Mesenchymal stem cell (in vitro differentiated cells and primary cell): ENCODE results near the gene MYH9.
A peak's percentile ranks its signal among the peaks of the same experiment; 100 is the strongest.

Source experiments
- DNase-seq: peaks from one replicate; pipeline ENCODE4 v3.0.0-alpha.2; 2013
- H2AFZ ChIP-seq: one replicate; pipeline ENCODE4 v1.6.1; 2013; ENCODE audit warnings: low read depth, mild to moderate bottlenecking, control low read depth, inconsistent platforms, low read length, moderate library complexity
- H2AK5ac ChIP-seq: 2 replicates; pipeline ENCODE4 v1.6.1; 2013; ENCODE audit warnings: low read length, moderate library complexity, mild to moderate bottlenecking, inconsistent platforms; ENCODE audit not compliant: severe bottlenecking
- H2BK120ac ChIP-seq: one replicate; pipeline ENCODE4 v1.6.1; 2013; ENCODE audit warnings: low read depth, mild to moderate bottlenecking, inconsistent platforms, low read length, moderate library complexity
- H2BK12ac ChIP-seq, 2 experiments: one replicate each; pipeline ENCODE4 v1.6.1; 2013; ENCODE audit warnings: inconsistent platforms in 2 of 2, low read length in 2 of 2, mild to moderate bottlenecking in 2 of 2, moderate library complexity in 2 of 2, control low read depth in 1 of 2
- H2BK15ac ChIP-seq: one replicate; pipeline ENCODE4 v1.6.1; 2013; ENCODE audit warnings: mild to moderate bottlenecking, low read depth, inconsistent platforms; ENCODE audit not compliant: poor library complexity, severe bottlenecking
- H2BK5ac ChIP-seq: 2 replicates; pipeline ENCODE4 v1.6.1; 2013; ENCODE audit warnings: low read depth, mild to moderate bottlenecking, low read length, control low read depth, inconsistent platforms; ENCODE audit not compliant: poor library complexity, severe bottlenecking
- H3K14ac ChIP-seq, 2 experiments: one replicate each; pipeline ENCODE4 v1.6.1; 2013; ENCODE audit warnings: inconsistent platforms in 2 of 2, low read length in 2 of 2, control low read depth in 1 of 2, mild to moderate bottlenecking in 1 of 2, moderate library complexity in 1 of 2
- H3K18ac ChIP-seq, 2 experiments: one replicate each; pipeline ENCODE4 v1.6.1; 2013; ENCODE audit warnings: inconsistent platforms in 2 of 2, low read length in 2 of 2, control low read depth in 1 of 2, low read depth in 1 of 2, mild to moderate bottlenecking in 1 of 2
- H3K23ac ChIP-seq, 2 experiments: one replicate each; pipeline ENCODE4 v1.6.1; 2013; ENCODE audit warnings: inconsistent platforms in 2 of 2, low read length in 2 of 2, mild to moderate bottlenecking in 2 of 2, moderate library complexity in 2 of 2, control low read depth in 1 of 2
- H3K27ac ChIP-seq: 2 replicates; pipeline ENCODE4 v1.5.1; 2013; ENCODE audit warnings: mild to moderate bottlenecking, moderate library complexity, low read length, control low read depth, inconsistent platforms; ENCODE audit not compliant: poor library complexity, severe bottlenecking
- H3K27me3 ChIP-seq, 2 experiments: 2 replicates each; pipeline versions ENCODE4 v1.6.1 to v1.7.0; 2013; ENCODE audit warnings: low read length in 2 of 2, mild to moderate bottlenecking in 2 of 2, moderate library complexity in 2 of 2, control low read depth in 1 of 2, inconsistent platforms in 1 of 2; ENCODE audit not compliant: control insufficient read depth in 1 of 2, insufficient read depth in 1 of 2
- H3K36me3 ChIP-seq, 2 experiments: 2 replicates each; pipeline versions ENCODE4 v1.6.1 to v1.7.0; 2013; ENCODE audit warnings: low read length in 2 of 2, control low read depth in 1 of 2, inconsistent platforms in 1 of 2, low read depth in 1 of 2, mild to moderate bottlenecking in 1 of 2; ENCODE audit not compliant: insufficient read depth in 2 of 2, control insufficient read depth in 1 of 2
- H3K4ac ChIP-seq, 2 experiments: one replicate each; pipeline ENCODE4 v1.6.1; 2013; ENCODE audit warnings: inconsistent platforms in 2 of 2, low read length in 2 of 2, mild to moderate bottlenecking in 2 of 2, moderate library complexity in 2 of 2, control low read depth in 1 of 2, low read depth in 1 of 2
- H3K4me1 ChIP-seq: 2 replicates; pipeline ENCODE4 v1.6.1; 2013; ENCODE audit warnings: low read depth, low read length, control low read depth; ENCODE audit not compliant: control insufficient read depth, insufficient read depth
- H3K4me2 ChIP-seq: 2 replicates; pipeline ENCODE4 v1.6.1; 2013; ENCODE audit warnings: low read length, mild to moderate bottlenecking, inconsistent platforms; ENCODE audit not compliant: poor library complexity, severe bottlenecking
- H3K4me3 ChIP-seq, 2 experiments: 2 replicates each; pipeline versions ENCODE4 v1.5.1 to v1.7.0; 2013; ENCODE audit warnings: low read length in 2 of 2, mild to moderate bottlenecking in 2 of 2, control low read depth in 1 of 2, low read depth in 1 of 2; ENCODE audit not compliant: insufficient read depth in 1 of 2
- H3K79me1 ChIP-seq: replicated peaks from 2 replicates; pipeline ENCODE4 v1.6.1; 2013; ENCODE audit warnings: mild to moderate bottlenecking, control low read depth, low read length, inconsistent platforms; ENCODE audit not compliant: poor library complexity, severe bottlenecking
- H3K9ac ChIP-seq: 2 replicates; pipeline ENCODE4 v1.7.0; 2013; ENCODE audit warnings: mild to moderate bottlenecking, low read length, moderate library complexity
- H3K9me3 ChIP-seq: 2 replicates; pipeline ENCODE4 v1.7.0; 2013; ENCODE audit warnings: mild to moderate bottlenecking, low read length; ENCODE audit not compliant: control insufficient read depth
- H4K8ac ChIP-seq: one replicate; pipeline ENCODE4 v1.6.1; 2013; ENCODE audit warnings: inconsistent platforms, mild to moderate bottlenecking, low read length, moderate library complexity
- H4K91ac ChIP-seq: one replicate; pipeline ENCODE4 v1.6.1; 2013; ENCODE audit warnings: mild to moderate bottlenecking, low read length, inconsistent platforms
- WGBS: methylation state at CpG from one replicate; pipeline ENCODE4 v1.1.7; 2013; ENCODE audit warnings: mixed read lengths; 5-methylcytosine and 5-hydroxymethylcytosine counted together

MYH9 gene

DNA sequence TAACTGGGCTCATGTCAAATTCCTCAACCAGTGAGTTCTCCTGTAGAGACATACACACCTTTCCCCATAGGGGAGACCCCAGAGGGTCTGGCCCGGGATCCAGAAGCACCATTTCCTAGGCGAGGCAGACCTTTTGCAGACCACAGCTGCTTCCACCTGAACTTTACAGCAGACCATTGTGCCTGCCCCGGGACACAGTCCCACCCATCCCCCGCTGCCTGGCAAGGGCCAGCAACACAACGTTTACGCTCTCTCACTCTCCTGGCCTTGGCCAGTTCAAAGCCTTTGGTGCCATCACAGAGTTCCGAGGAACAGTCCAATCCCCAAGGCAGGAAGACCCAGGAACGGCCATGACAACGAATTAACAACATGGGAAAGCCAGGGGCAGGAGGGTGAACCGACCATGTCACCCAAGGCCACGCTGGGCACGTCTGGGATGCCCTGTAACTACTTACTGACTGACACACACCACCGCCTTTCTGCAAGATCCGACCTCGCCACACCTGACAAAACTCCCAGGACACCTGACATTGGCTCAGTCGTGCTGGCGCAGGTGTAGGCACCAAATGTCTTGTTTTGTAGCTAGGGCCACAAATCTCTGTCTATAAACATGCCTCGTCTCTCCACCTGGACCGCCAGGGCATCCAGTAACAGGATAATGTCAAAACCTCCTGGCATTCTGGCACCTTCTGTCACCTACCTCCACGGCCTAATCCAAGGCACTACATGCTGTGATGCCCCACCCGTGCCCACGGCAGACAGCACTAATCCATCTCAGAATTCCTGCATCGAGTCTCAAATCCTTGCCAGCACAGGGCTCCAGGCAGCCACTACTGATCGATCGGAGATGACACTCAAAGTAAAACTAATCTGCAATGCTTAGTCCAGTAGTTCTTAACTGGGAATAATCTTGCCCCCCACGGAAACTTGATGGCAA lies 51.3 kb downstream of the MYH9 start:
- Histone ChIP-seq H3K9me3 (no peaks in the 10 kb centered on the region), H2BK15ac (no peak overlapping the region), H3K27me3 (no peaks in the 10 kb centered on the region), H4K91ac (peak overlapping the region; percentile 43), H2BK120ac (no peak overlapping the region), H3K4me3 (no peak overlapping the region), H4K8ac (peak overlapping the region; percentile 31), H2AK5ac (peak overlapping the region; percentile 79), H3K9ac (peak overlapping the region; percentile 19), H3K18ac (peak overlapping the region; percentile 45 to 54), H3K14ac (peak overlapping the region in 1 of 2 experiments; percentile 90), H3K36me3 (peaks cover 71 to 76% of the 10 kb centered on the region in 2 experiments), H3K4me1 (peaks cover 56% of the 10 kb centered on the region), H3K27ac (peak overlapping the region; percentile 99), H2BK5ac (peak overlapping the region; percentile 87), H2AFZ (no peak overlapping the region), H3K4me2 (no peak overlapping the region), H3K79me1 (no peaks in the 10 kb centered on the region), H3K23ac (peak overlapping the region in 1 of 2 experiments; percentile 63), H3K4ac (peak overlapping the region; percentile 24), H2BK12ac (peak overlapping the region in 1 of 2 experiments; percentile 54)
- no peak for DNase-seq
- 85% methylated on average over 26 of the region's 26 CpGs for WGBS

DNA sequence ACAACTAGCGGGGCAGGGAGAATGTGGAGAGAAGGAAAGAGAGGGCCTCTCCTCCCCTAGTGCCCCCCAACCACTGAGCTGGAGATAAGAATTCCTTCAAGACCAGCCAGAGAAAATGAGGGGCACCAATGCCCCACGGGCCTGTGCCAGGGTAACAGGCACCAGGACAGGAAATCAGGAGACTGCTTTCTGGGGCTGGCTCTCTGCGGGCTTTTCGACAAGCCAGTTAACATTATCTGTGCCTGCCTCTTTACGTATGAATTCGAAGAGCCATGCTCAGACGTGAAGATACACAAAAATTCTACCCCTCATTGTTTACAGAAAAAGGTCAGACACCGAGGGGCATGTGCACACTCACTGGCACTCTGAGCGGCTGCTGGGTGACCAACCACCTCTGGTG lies 52.1 kb downstream of the MYH9 start:
- peaks cover 70% of the 10 kb centered on the region in 2 experiments for H3K36me3 ChIP-seq
- peak overlapping the region; percentile 87 for H2BK5ac ChIP-seq
- WGBS, result 63% methylated on average over 9 of the region's 9 CpGs
- H4K91ac ChIP-seq, result no peak overlapping the region
- no peak overlapping the region for H2AFZ ChIP-seq
- H3K27ac ChIP-seq, result peak overlapping the region; percentile 99
- H2BK120ac ChIP-seq, result peak overlapping the region; percentile 9
- H3K9ac ChIP-seq, result no peak overlapping the region
- peak overlapping the region; percentile 63 to 79 for H3K18ac ChIP-seq
- no peak overlapping the region for H2BK15ac ChIP-seq
- H3K27me3 ChIP-seq, result no peaks in the 10 kb centered on the region
- H3K9me3 ChIP-seq, result no peaks in the 10 kb centered on the region
- H3K79me1 ChIP-seq, result no peaks in the 10 kb centered on the region
- H2BK12ac ChIP-seq, result peak overlapping the region in 1 of 2 experiments; percentile 55
- no peak overlapping the region for H3K4me3 ChIP-seq
- peak overlapping the region; percentile 79 for H2AK5ac ChIP-seq
- H3K14ac ChIP-seq, result no peak overlapping the region
- DNase-seq, result peak; percentile 47
- no peak overlapping the region for H4K8ac ChIP-seq
- H3K4me1 ChIP-seq, result peaks cover 60% of the 10 kb centered on the region
- peak overlapping the region in 1 of 2 experiments; percentile 67 for H3K4ac ChIP-seq
- H3K4me2 ChIP-seq, result no peak overlapping the region
- peak overlapping the region in 1 of 2 experiments; percentile 53 for H3K23ac ChIP-seq

DNA sequence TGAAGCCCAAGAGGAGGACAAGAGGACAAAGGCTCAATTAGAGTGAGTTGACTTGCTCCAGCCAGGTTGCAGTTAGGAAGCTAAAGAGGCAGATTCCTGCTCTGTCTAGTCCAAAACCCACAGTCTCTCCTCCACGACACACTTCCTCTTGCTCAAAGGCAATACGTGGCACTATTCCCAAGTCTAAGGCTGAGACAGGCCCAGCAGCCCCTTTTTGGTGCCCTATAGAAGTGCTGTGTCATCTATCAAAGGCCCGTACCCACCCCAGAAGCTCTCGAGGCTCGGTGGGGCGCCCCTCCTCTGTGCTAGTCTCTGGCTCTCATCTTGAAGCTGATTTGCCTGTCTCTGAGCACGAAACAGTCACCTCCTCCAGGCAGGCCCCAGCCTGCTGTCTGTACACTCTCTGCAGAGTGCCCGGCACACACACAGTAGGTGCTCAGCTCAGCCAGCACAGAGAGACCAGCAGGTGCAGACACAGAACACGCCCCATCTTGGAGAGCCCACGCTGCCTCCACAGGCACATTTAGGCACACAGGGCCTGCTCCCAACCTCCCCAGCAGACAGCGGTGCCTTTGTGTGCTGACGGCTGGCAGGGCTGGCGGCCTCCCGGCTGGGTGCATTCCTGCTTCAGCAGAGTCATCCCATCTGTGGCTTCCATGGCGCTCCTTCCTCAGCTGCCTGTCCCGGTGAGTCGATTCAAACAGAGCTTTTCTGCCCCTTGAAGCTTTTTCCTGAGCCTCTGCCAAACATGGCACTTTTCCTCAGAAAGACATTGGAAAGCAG lies 52.8 kb downstream of the MYH9 start:
- no peaks in the 10 kb centered on the region for H3K27me3 ChIP-seq
- H3K27ac ChIP-seq, result peak overlapping the region; percentile 99
- peaks cover 68 to 69% of the 10 kb centered on the region in 2 experiments for H3K36me3 ChIP-seq
- H2BK15ac ChIP-seq, result no peak overlapping the region
- no peaks in the 10 kb centered on the region for H3K79me1 ChIP-seq
- peak overlapping the region; percentile 70 for H4K8ac ChIP-seq
- H4K91ac ChIP-seq, result peak overlapping the region; percentile 79
- no peak overlapping the region for H3K23ac ChIP-seq
- peaks cover 63% of the 10 kb centered on the region for H3K4me1 ChIP-seq
- no peak overlapping the region for H3K9ac ChIP-seq
- H2BK12ac ChIP-seq, result peak overlapping the region; percentile 22 to 55
- H3K4me2 ChIP-seq, result no peak overlapping the region
- H3K14ac ChIP-seq, result peak overlapping the region in 1 of 2 experiments; percentile 12
- H2AK5ac ChIP-seq, result peak overlapping the region; percentile 79
- peak overlapping the region; percentile 87 for H2BK5ac ChIP-seq
- no peak overlapping the region for H2AFZ ChIP-seq
- peak; percentile 82 for DNase-seq
- H3K4me3 ChIP-seq, result no peak overlapping the region
- peak overlapping the region; percentile 63 to 79 for H3K18ac ChIP-seq
- H3K4ac ChIP-seq, result peak overlapping the region; percentile 67 to 68
- WGBS, result 53% methylated on average over 17 of the region's 17 CpGs
- H3K9me3 ChIP-seq, result no peaks in the 10 kb centered on the region
- H2BK120ac ChIP-seq, result peak overlapping the region; percentile 9
